H1 (cell line): ENCODE measurements around the gene KLHL24. TPM values are rescaled to one million over a fixed set of nuclear protein-coding genes. Genes with fewer than 3 reads are reported as not detected.

Experiments used
- ASH2L ChIP-seq: fragments of 200-600, 300-600 bp; sonication (generic); IDR thresholded peaks from one replicate; pipeline ENCODE4 v1.7.1; 2017; ENCODE audit warnings: low read length
- ATF2 ChIP-seq: IDR thresholded peaks from 2 replicates; pipeline ENCODE4 v1.6.1; 2012; ENCODE audit warnings: low read length, inconsistent platforms
- CBX8 ChIP-seq: fragments of 300-800, 300-1000 bp; sonication (generic); IDR thresholded peaks from 2 replicates; pipeline ENCODE4 v1.7.1; 2016; ENCODE audit warnings: low read depth, low read length, borderline replicate concordance
- CEBPB ChIP-seq: IDR thresholded peaks from 2 replicates; pipeline ENCODE4 v1.6.1; 2012; ENCODE audit warnings: low read depth, low read length
- E2F6 ChIP-seq: IDR thresholded peaks from 2 replicates; pipeline ENCODE4 v1.6.1; 2012; ENCODE audit warnings: inconsistent platforms
- EP300 ChIP-seq, 2 experiments: IDR thresholded peaks; 1 replicate in 1 of 2; 2 replicates in 1 of 2; pipeline ENCODE4 v1.6.1; 2011 to 2012; ENCODE audit warnings: low read depth in 2 of 2, low read length in 2 of 2, mild to moderate bottlenecking in 2 of 2, borderline replicate concordance in 1 of 2, inconsistent platforms in 1 of 2, moderate library complexity in 1 of 2
- GABPA ChIP-seq: IDR thresholded peaks from 2 replicates; pipeline ENCODE4 v1.6.1; 2011; ENCODE audit warnings: mild to moderate bottlenecking, low read length, moderate library complexity, borderline replicate concordance; ENCODE audit not compliant: insufficient read depth
- KDM4A ChIP-seq: IDR thresholded peaks from one replicate; pipeline ENCODE4 v1.7.1; 2012; ENCODE audit warnings: low read depth, mild to moderate bottlenecking, moderate library complexity, low read length, inconsistent platforms; ENCODE audit not compliant: severe bottlenecking
- POLR2A ChIP-seq, 2 experiments: IDR thresholded peaks; 1 replicate in 1 of 2; 2 replicates in 1 of 2; pipeline ENCODE4 v1.6.1; 2011; ENCODE audit warnings: low read depth in 2 of 2, low read length in 2 of 2, mild to moderate bottlenecking in 2 of 2; ENCODE audit errors: control extremely low read depth in 1 of 2
- RBBP5 ChIP-seq: IDR thresholded peaks from 2 replicates; pipeline ENCODE4 v1.7.1; 2012; ENCODE audit warnings: low read depth, mild to moderate bottlenecking, inconsistent platforms, low read length, moderate library complexity, borderline replicate concordance
- SAP30 ChIP-seq: fragments of 300-600 bp; sonication (generic); IDR thresholded peaks from 2 replicates; pipeline ENCODE4 v1.7.1; 2012; ENCODE audit warnings: low read length, moderate library complexity, mild to moderate bottlenecking, inconsistent platforms; ENCODE audit not compliant: insufficient read depth, insufficient replicate concordance
- SIN3A ChIP-seq, 2 experiments: IDR thresholded peaks in 1 of 2; conservative IDR thresholded peaks in 1 of 2; 2 replicates each; pipeline ENCODE4 v1.6.1; 2011 to 2012; ENCODE audit warnings: low read length in 2 of 2, improper control_type of control experiment in 1 of 2, low read depth in 1 of 2, mild to moderate bottlenecking in 1 of 2
- TAF1 ChIP-seq: IDR thresholded peaks from 2 replicates; pipeline ENCODE4 v1.6.1; 2011; ENCODE audit warnings: mild to moderate bottlenecking, low read depth, low read length
- TAF7 ChIP-seq: optimal IDR thresholded peaks from 2 replicates; pipeline ENCODE3; 2011; ENCODE audit warnings: low read depth, mild to moderate bottlenecking, inconsistent platforms, low read length, moderate library complexity, borderline replicate concordance
- TCF12 ChIP-seq: IDR thresholded peaks from 2 replicates; pipeline ENCODE4 v1.6.1; 2011; ENCODE audit warnings: low read depth, mild to moderate bottlenecking, low read length
- TEAD4 ChIP-seq: IDR thresholded peaks from 2 replicates; pipeline ENCODE4 v1.6.1; 2012; ENCODE audit warnings: low read depth, low read length, inconsistent platforms, mixed read lengths
- USF2 ChIP-seq: IDR thresholded peaks from 2 replicates; pipeline ENCODE4 v1.6.1; 2011; ENCODE audit warnings: low read length, improper control_type of control experiment
- ZNF274 ChIP-seq: IDR thresholded peaks from 2 replicates; pipeline ENCODE4 v1.7.0; 2012; ENCODE audit warnings: low read length, borderline replicate concordance; ENCODE audit errors: extremely low read depth
- polyA plus RNA-seq, 7 experiments: library from polyadenylated mRNA; depleted of rRNA in 3 of 7; stranded (reverse) in 5 of 7; unstranded in 2 of 7; fragments of >200 nt in 5 of 7; fragments of 200-250 nt in 2 of 7; gene quantifications; 1 replicate in 5 of 7; 2 replicates in 1 of 7; 4 replicates in 1 of 7; pipeline versions ENCODE4 v1.2.1 to v1.2.3, GENCODE V29; 2011 to 2013; ENCODE audit warnings: missing spikeins in 2 of 7, mixed read lengths in 2 of 7
- total RNA-seq: library from RNA; stranded (reverse); fragmentation: NEBNext Ultra II Directional; extraction: Animal tissue kit (Norgen Biotek cat#: 25700); gene quantifications from 2 replicates; pipeline ENCODE4 v1.2.1, GENCODE V29; 2021
- TF ChIP-seq, protein P1 (sequence below): IDR thresholded peaks from 2 replicates; pipeline ENCODE4 v1.6.1; 2012; ENCODE audit warnings: inconsistent platforms

Gene KLHL24
- total and polyA plus RNA-seq, 2 of the 8 experiments (the other 6 are each of a cell fraction or from before 2014, with no cell fraction given): 12.5 to 36.2 TPM

DNA sequence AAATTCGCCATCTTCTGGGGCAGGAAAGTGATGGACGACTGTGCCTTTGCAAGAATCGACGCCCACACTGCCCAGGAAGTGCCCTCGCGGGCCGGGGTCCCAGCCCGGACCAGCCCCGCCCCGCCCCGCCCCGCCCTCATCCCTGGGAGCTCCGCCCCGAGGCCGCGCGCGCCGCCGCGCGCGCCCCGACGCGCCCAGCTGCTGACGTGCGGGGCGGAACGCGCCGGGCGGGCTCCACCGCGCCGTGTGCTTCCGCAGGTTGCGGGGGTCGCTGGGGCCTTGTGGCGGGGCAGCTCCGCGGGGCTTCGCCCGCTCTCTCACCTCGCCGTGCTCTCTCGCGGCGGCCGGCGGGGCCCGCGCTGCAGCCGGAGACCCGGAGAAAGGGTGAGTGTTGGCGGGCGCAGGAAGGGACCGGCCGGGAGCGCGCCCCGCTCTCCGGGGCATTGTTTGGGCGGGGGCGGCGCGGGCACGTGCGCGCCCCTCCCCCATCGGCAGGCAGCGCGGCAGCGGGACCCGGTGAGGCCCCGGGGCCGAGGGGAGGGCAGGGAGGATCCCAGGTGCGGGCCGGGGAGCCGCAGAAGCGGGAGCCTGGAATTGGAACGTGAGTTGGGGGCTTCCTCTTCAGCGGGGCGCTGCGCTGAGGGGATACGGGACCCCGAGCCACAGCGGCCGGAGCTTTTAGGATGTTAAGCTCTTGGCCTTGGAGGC is 62.3 kb downstream of the KLHL24 start, which contains the start of gene YEATS2 (continued):
- peak; percentile 83 for TF ChIP-seq TAF7
- TF ChIP-seq TAF1: peak; percentile 83
- TF ChIP-seq TEAD4: 0 out of 2 replicates have a peak, but pooled peaks have one; percentile 3
- TF ChIP-seq ATF2: no peak
- TF ChIP-seq SAP30: no peak
- peak; percentile 19; the same call in 1 of the 2 replicates for TF ChIP-seq USF2
- peak; percentile 80 to 81 for TF ChIP-seq POLR2A (IDR thresholded peaks at IDR 0.05; ENCODE audit: control extremely low read depth in 1 of 2, low read depth in 2 of 2, low read length in 2 of 2)
- TF ChIP-seq TCF12: no peak
- TF ChIP-seq RBBP5: peak; percentile 95
- TF ChIP-seq CBX8: no peak
- no peak for TF ChIP-seq GABPA
- TF ChIP-seq E2F6: peak; percentile 70; the same call in 1 of the 2 replicates
- TF ChIP-seq ASH2L: peak; percentile 91
- TF ChIP-seq ZNF274: no peak
- peak; percentile 66 for TF ChIP-seq KDM4A
- peak in 1 of 2 experiments; percentile 67; a peak in 1 of 3 replicates for TF ChIP-seq EP300 (IDR thresholded peaks at IDR 0.05; ENCODE audit: borderline replicate concordance in 1 of 2, low read depth in 2 of 2, low read length in 2 of 2)
- TF ChIP-seq CEBPB: no peak
- TF ChIP-seq, protein P1, sequence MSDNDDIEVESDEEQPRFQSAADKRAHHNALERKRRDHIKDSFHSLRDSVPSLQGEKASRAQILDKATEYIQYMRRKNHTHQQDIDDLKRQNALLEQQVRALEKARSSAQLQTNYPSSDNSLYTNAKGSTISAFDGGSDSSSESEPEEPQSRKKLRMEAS: peak; percentile 97
- peak in 1 of 2 experiments; percentile 72; a peak in 2 of 4 replicates for TF ChIP-seq SIN3A (conservative IDR thresholded peaks at IDR 0.05 in 1 of 2, IDR thresholded peaks at IDR 0.05 in 1 of 2; ENCODE audit: low read depth in 1 of 2, low read length in 2 of 2)
